ENCODE data around the gene TRAP1.

DNA sequence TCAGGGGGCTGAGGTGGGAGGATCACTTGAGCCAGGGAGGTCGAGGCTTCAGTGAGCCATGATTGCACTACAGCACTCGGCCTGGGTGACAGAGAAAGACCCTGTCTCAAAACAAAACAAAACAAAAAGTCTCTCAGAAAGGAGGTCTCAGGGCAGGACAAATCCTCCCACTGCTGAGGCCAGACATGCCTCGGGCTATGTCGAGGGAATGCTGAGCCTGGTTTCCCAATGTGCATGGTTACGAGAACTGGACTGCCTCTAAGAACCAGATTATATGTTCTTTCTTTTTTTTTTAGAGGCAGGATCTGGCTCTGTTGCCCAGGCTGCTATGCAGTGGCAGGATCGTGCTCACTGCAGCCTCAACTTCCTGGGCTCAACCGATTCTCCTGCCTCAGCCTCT is 27.6 kb downstream of the TRAP1 start:
- TF ChIP-seq POLR2A (IDR thresholded peaks at IDR 0.05) (no peak), CTCF (IDR thresholded peaks at IDR 0.05) (no peak), EP300 (IDR thresholded peaks at IDR 0.05) (no peak)

Data from ovary (tissue), 3 donors.